DMS114 treated with DMSO at 0.1 percent for 48 hours (cell line): ENCODE data around the gene PAX9.
"Not testable (repeated sequence)": the region's sequence is repeated elsewhere in the genome, so short reads cannot be mapped to it uniquely, and the experiment has no call there.

Source experiments
- DNase-seq: peaks from one replicate; lab custom pipeline; 2025; ENCODE audit not compliant: unreplicated experiment; lab: John Stamatoyannopoulos, UW

PAX9 gene

GRCh38 chr14:36672095-36672494, 10.4 kb downstream of the PAX9 start:
- no peak for DNase-seq

- DNase-seq, result no peak
These were observed 13.0 kb downstream of the PAX9 start for GRCh38 chr14:36674659-36675058.

GRCh38 chr14:36675581-36675980, 13.9 kb downstream of the PAX9 start:
- DNase-seq, result no peak

GRCh38 chr14:36676236-36676635, 14.6 kb downstream of the PAX9 start:
- DNase-seq, result no peak

GRCh38 chr14:36682338-36682737, 20.7 kb downstream of the PAX9 start:
- DNase-seq, result no peak

- DNase-seq, result no peak
These were observed 21.5 kb downstream of the PAX9 start for GRCh38 chr14:36683083-36683724.

GRCh38 chr14:36684946-36685345, 23.3 kb downstream of the PAX9 start:
- no peak for DNase-seq

- DNase-seq, result no peak
These were observed 28.8 kb downstream of the PAX9 start for GRCh38 chr14:36690311-36691040.

- not testable (repeated sequence) for DNase-seq
These were observed 37.8 kb downstream of the PAX9 start for GRCh38 chr14:36699420-36699819.

GRCh38 chr14:36700651-36701050, 39.0 kb downstream of the PAX9 start:
- no peak for DNase-seq

GRCh38 chr14:36701132-36701531, 39.5 kb downstream of the PAX9 start:
- DNase-seq, result no peak

- DNase-seq, result no peak
These were observed 40.8 kb downstream of the PAX9 start for GRCh38 chr14:36702474-36702873.

- no peak for DNase-seq
These were observed 45.9 kb downstream of the PAX9 start for GRCh38 chr14:36707570-36707969.

- DNase-seq, result no peak
These were observed 52.5 kb downstream of the PAX9 start for GRCh38 chr14:36713960-36714703.

GRCh38 chr14:36716614-36717184, 55.0 kb downstream of the PAX9 start:
- no peak for DNase-seq

GRCh38 chr14:36717363-36717762, 55.7 kb downstream of the PAX9 start:
- DNase-seq, result no peak

GRCh38 chr14:36718216-36718615, 56.6 kb downstream of the PAX9 start:
- no peak for DNase-seq

GRCh38 chr14:36719823-36720222, 58.2 kb downstream of the PAX9 start:
- no peak for DNase-seq

GRCh38 chr14:36720657-36721056, 59.0 kb downstream of the PAX9 start:
- no peak for DNase-seq

GRCh38 chr14:36721877-36722276, 60.2 kb downstream of the PAX9 start:
- no peak for DNase-seq

- DNase-seq, result no peak
These were observed 61.9 kb downstream of the PAX9 start for GRCh38 chr14:36723530-36723929.

- DNase-seq, result no peak
These were observed 62.5 kb downstream of the PAX9 start for GRCh38 chr14:36724162-36724561.
